ENCODE data around the gene BMP8A.

Gene BMP8A

GRCh38 chr1:39529901-39530535 lies 38.6 kb downstream of the BMP8A start:
- DNase-seq = no peak

- DNase-seq = no peak
These were observed 40.1 kb downstream of the BMP8A start for GRCh38 chr1:39531526-39531925.

DNA sequence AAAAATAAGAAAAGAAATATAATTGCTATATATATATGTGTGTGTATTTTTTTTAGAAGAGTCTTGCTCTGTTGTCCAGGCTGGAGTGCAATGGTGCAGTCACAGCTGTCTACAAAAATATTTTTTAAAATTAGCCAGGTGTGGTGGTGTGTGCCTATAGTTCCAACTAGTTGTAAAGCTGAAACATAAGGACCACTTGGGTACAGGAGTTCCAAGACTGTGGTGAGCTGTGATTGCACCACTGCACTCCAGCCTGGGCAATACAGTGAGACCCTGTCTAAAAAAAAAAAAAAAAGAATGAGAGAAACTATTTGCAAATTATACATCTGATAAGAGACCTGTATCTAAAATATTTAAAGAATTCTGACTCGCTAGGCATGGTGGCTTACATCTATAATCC lies 42.0 kb downstream of the BMP8A start:
- no peak for DNase-seq

- DNase-seq = no peak
These were observed 47.3 kb downstream of the BMP8A start for GRCh38 chr1:39538531-39539251.

DNA sequence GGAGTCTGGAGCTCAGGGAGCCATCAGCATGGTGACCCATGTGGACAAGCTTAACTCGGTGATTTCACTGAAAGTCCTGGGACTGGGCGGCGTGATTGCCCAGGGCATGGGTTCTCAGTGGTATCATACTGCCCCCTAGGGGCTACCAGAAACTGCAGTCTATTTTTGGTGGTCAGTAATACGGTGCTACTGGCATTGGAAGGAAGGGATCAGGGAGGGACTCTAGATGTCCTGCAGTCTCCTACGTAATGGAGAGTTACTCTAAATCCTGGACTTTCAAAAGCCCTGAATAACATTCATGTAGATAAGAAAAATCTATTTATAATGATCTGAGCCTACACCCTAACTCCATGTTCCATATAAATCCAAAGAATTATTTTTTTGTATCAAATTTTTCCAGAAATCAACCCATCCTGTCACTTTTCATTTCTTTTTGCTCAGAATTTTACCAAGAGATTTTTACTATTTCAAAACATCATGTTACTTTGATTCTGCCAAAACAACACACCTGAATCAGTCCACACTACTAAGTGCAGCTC lies 47.9 kb downstream of the BMP8A start:
- DNase-seq = peak; percentile 67

GRCh38 chr1:39540504-39541031 lies 49.1 kb downstream of the BMP8A start:
- DNase-seq = no peak

DNA sequence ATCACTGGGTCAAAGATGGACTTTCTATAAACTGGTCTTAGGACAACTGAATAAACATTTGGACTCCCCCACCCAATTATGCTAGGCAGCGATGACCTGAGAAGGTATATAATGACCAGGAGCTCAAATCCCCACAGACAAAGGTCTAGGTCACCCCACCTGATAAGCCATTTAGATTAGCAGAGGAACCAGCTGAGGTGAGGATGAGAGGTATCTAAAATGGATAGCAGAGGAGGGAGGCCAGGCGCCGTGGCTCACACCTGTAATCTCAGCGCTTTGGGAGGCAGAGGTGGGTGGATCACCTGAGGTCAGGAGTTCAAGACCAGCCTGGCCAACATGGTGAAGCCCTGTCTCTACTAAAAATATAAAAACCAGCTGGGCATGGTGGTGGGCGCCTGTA lies 51.5 kb downstream of the BMP8A start:
- DNase-seq = no peak

- no peak for DNase-seq
These were observed 52.9 kb downstream of the BMP8A start for GRCh38 chr1:39544327-39544726.

DNA sequence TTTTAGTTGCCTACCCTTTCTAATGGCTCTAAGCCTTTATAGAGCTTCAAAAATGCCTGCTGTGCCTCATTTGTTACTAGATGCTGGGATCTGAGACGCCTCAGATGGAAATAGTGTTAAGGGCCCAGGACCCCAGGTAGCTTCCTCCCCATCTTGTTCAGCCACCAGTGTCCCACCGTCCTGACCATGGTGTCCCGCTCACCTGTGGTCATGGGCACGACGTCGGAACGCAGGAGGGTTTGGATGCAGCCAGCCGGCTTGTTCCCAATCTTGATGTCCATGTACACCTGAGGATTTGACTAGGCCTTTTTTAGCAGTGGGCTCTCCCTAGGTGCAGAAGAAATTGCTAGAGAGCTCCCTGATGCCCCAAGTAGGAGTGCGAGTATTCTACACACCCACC lies 54.1 kb downstream of the BMP8A start:
- no peak for DNase-seq

DNA sequence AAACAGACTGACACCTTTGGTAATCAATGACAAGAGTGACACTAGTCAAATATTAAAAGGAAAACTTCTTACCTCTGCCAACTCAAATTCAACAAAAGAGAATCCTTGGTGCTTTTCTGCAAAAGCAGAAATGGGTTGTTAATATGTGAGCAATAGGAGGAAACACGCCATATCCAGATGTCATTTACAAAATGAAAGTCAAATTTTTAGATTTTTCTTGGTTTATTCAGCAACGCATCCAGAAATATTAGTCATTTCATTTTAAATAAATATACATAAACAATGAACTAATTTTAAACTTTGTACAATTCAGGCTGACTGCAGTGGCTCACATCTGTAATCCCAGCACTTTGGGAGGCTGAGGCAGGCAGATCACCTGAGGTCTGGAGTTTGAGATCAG lies 62.8 kb downstream of the BMP8A start:
- no peak for DNase-seq

GRCh38 chr1:39561279-39561678 lies 69.8 kb downstream of the BMP8A start:
- no peak for DNase-seq

DNA sequence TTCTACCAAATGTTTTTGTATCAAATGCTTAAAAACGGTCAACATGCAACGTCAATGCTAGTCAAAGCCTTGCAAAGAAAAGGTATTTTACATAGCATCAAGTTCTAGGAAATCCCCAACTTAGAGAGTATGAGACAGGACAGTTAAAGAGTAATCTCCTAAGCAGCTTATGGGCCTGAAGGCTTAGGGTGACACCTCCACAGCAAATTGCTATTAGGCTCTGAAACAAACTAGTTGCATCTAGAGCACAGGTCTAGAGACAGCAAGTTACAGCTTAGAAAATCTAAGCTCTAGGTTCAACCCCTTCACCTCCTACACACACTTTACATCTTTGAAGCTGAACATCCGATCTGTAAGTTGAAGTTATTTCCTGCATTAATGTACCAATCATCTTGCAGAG lies 71.5 kb downstream of the BMP8A start:
- no peak for DNase-seq

GRCh38 chr1:39563669-39564068 lies 72.2 kb downstream of the BMP8A start:
- no peak for DNase-seq

DNA sequence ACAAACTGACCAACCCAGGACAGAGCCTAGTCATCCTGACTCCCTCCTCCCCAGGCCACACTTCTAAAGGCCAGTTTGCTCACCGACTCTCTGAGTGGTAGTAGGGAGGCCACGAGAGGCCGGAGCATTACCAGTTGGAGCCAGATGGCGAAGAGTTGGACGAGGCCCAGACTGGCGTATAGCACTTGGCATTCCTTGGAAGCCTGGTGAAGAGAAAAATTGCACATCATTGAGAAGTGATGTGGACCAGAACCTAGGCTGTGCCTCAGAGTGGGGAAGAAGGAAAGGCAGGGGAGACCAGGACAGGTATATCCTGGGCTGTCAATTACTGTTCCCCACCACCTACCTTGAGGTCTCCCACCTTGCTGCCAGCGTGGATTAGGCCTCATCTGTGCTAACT lies 72.9 kb downstream of the BMP8A start:
- DNase-seq = no peak

- DNase-seq = no peak
These were observed 73.5 kb downstream of the BMP8A start for GRCh38 chr1:39564941-39565340.

- DNase-seq = no peak
These were observed 75.2 kb downstream of the BMP8A start for GRCh38 chr1:39566441-39567137.

GRCh38 chr1:39567302-39567701 lies 75.9 kb downstream of the BMP8A start:
- DNase-seq = no peak

DNA sequence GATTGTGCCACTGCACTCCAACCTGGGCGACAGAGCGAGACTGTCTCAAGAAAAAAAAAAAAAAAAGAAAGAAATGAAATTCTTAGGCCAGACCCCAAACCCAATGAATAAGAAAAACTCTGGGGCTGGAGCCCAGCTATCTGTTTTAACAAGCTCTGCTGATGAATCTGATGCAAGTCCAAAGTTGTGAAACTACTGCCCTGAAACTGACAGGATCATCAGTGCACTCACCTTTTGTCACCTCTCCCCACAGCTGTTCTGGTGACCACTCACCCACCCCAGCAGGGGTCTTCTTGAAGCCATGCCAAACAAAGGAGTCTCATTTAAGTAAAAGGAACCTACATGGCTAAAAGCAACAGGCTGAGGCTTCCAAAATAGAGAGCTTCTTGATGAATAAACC lies 76.8 kb downstream of the BMP8A start:
- no peak for DNase-seq

- no peak for DNase-seq
These were observed 77.6 kb downstream of the BMP8A start for GRCh38 chr1:39569034-39569433.

DNA sequence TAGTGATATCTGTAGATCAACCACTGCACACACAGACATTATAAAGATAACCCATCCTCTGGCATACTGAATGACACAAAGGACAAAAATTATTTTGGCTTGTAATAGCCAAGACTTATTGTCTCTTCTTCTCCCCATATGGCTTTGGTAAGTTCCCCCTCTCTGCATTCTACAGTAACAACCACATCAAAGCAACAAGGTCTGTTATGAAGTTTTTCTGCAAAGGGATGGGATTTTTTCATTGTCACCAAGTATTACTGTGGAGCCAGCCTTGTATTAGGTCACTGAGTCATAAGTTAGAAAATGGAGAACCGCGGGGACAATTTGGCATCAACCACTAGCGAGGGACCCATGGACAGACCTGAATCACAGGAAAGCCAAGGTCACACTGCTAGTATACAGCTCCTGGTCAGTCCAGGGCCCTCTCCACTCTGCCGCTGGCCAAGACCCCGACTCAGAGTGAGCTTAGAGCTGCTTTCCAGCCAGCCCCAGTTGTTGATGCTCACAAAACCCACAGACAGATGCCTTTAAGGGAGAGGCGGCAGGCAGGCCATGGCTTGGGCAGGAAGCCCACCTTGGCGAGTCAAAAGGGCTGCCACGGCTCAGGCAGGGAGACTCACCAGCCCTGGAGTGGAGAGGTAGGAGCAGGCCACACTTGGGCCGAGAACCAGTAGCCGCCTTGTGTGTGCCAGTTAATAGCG lies 79.2 kb downstream of the BMP8A start:
- DNase-seq = no peak

GRCh38 chr1:39571178-39571483 lies 79.7 kb downstream of the BMP8A start:
- no peak for DNase-seq

DNA sequence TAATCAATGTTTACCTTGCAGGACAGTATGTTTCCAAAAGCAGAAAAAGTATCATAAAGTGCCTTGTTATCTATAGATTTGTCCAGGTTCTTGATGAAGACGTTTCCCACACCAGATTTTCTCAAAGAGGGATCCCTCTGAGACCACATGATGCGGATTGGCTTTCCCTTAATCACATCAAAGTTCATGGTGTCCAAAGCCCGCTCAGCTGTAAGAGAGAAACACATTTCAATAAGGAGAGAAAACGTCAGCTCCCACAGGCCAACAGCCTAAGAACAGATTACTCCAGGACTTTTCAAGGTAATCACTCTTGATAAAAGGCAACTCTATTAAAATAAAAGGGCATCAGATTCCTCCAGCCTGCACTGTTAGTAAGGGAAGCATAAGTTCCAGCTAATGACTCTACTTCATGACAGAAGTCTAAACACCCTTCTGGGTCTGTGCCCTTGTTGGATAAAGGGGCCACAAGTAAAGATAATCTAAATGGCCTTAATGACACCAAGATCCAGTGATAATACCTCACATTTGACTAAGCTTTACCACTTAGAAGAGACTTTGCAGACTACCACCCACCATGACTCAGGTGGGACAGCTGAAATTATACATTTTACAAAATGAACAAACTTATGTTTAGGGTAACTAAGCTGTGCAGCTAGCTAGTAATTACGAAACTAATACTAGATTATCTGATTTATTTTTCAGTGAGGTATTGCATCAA lies 81.1 kb downstream of the BMP8A start:
- no peak for DNase-seq

DNA sequence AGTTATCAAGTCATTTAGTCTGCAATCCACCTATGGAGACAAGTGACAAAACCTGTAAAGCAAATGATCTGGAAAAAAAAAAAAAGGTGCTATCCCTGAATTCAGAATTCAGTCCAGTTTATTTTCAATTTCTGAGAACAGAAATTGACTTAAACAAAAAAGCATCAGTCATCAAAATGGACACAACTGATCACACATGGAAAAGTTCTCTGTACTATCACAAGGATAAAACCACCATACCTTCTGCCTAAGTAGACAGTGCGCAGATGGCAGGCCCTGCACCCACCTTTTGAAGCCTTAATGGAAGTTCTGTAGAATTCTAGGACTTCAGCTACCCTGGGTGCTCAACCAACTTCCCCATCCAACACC lies 81.6 kb downstream of the BMP8A start:
- no peak for DNase-seq
